ENCODE results near the gene NTM. TPM values are rescaled to one million over a fixed set of nuclear protein-coding genes. Genes with fewer than 3 reads are reported as not detected.

The NTM gene
- total RNA-seq, 1 donor from 2014 or later = 82.7 TPM

- Mint-ChIP-seq H3K4me1 (ENCODE audit: unreplicated experiment) (no peaks in the 10 kb centered on the region), H3K27me3 (ENCODE audit: unreplicated experiment) (peaks cover 8% of the 10 kb centered on the region), H3K27ac (ENCODE audit: unreplicated experiment) (no peak overlapping the region), H3K4me3 (ENCODE audit: unreplicated experiment) (no peak overlapping the region), H3K36me3 (ENCODE audit: unreplicated experiment) (no peaks in the 10 kb centered on the region), H3K9me3 (ENCODE audit: unreplicated experiment) (no peaks in the 10 kb centered on the region)
- TF ChIP-seq, protein P1, sequence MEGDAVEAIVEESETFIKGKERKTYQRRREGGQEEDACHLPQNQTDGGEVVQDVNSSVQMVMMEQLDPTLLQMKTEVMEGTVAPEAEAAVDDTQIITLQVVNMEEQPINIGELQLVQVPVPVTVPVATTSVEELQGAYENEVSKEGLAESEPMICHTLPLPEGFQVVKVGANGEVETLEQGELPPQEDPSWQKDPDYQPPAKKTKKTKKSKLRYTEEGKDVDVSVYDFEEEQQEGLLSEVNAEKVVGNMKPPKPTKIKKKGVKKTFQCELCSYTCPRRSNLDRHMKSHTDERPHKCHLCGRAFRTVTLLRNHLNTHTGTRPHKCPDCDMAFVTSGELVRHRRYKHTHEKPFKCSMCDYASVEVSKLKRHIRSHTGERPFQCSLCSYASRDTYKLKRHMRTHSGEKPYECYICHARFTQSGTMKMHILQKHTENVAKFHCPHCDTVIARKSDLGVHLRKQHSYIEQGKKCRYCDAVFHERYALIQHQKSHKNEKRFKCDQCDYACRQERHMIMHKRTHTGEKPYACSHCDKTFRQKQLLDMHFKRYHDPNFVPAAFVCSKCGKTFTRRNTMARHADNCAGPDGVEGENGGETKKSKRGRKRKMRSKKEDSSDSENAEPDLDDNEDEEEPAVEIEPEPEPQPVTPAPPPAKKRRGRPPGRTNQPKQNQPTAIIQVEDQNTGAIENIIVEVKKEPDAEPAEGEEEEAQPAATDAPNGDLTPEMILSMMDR (IDR thresholded peaks at IDR 0.05) = no peak
- DNase-seq (ENCODE audit: extremely low spot score, unreplicated experiment) = no peak
Observed at GRCh38 chr11:131373095-131373725, 2.8 kb downstream of the NTM start.

- DNase-seq (ENCODE audit: extremely low spot score, unreplicated experiment) = no peak
- TF ChIP-seq, protein P1 (IDR thresholded peaks at IDR 0.05) = no peak
- Mint-ChIP-seq H3K27ac (ENCODE audit: unreplicated experiment) (no peak overlapping the region), H3K4me3 (ENCODE audit: unreplicated experiment) (no peak overlapping the region), H3K4me1 (ENCODE audit: unreplicated experiment) (no peaks in the 10 kb centered on the region), H3K27me3 (ENCODE audit: unreplicated experiment) (peaks cover 8% of the 10 kb centered on the region), H3K9me3 (ENCODE audit: unreplicated experiment) (no peaks in the 10 kb centered on the region), H3K36me3 (ENCODE audit: unreplicated experiment) (no peaks in the 10 kb centered on the region)
Observed at GRCh38 chr11:131373756-131374155, 3.3 kb downstream of the NTM start.

DNA sequence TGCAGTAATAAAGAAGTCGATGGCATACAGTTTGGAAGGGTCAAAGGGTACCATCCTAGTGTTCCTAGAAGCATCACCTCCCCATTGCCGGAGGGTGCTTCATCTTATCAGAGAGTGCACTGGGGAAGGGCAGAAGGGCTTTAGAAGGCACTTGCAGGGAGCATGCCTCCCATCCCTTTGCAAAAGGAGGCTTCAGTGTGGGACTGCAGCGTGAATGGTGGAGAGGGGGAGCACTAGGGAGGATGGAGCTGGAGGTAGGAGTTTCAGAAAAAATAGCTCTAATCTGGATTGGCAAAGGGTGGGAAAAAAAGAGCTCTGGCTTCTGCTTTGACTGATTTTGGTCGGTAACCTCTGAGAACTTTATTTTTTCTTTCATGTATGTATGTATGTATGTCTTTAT lies 5.0 kb downstream of the NTM start:
- Mint-ChIP-seq H3K9me3 (ENCODE audit: unreplicated experiment) (no peaks in the 10 kb centered on the region), H3K36me3 (ENCODE audit: unreplicated experiment) (no peaks in the 10 kb centered on the region), H3K27ac (ENCODE audit: unreplicated experiment) (no peak overlapping the region), H3K27me3 (ENCODE audit: unreplicated experiment) (peaks cover 8% of the 10 kb centered on the region), H3K4me1 (ENCODE audit: unreplicated experiment) (no peaks in the 10 kb centered on the region), H3K4me3 (ENCODE audit: unreplicated experiment) (no peak overlapping the region)
- DNase-seq (ENCODE audit: extremely low spot score, unreplicated experiment) = no peak
- TF ChIP-seq, protein P1 (IDR thresholded peaks at IDR 0.05) = no peak

- TF ChIP-seq, protein P1 (IDR thresholded peaks at IDR 0.05) = no peak
- no peaks in the 10 kb centered on the region for H3K36me3 Mint-ChIP-seq (ENCODE audit: unreplicated experiment)
- H3K27ac Mint-ChIP-seq (ENCODE audit: unreplicated experiment) = no peak overlapping the region
- no peak for DNase-seq (ENCODE audit: extremely low spot score, unreplicated experiment)
- no peak overlapping the region for H3K4me3 Mint-ChIP-seq (ENCODE audit: unreplicated experiment)
- no peaks in the 10 kb centered on the region for H3K4me1 Mint-ChIP-seq (ENCODE audit: unreplicated experiment)
- H3K27me3 Mint-ChIP-seq (ENCODE audit: unreplicated experiment) = peaks cover 11% of the 10 kb centered on the region
- no peaks in the 10 kb centered on the region for H3K9me3 Mint-ChIP-seq (ENCODE audit: unreplicated experiment)
Observed at GRCh38 chr11:131375915-131376314, 5.5 kb downstream of the NTM start.

DNA sequence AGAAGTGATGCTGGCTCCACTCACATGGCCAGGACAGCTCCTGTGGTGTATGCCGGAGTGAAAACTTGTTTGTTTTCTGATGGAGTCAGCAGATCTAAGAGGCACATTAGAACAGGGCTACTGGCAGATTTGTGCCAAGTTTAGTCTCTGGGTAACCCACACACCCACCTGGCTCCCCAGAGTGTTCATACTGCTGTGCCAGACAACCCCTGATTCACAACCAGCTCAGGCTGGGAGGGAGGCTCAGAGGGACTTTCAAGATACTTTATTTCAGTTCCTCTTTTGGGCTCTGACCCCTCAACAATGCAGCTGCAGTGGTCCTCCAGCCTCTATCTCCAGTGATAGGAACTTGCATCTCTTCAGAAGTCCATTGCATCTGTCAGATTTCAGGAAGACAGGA lies 8.5 kb downstream of the NTM start:
- Mint-ChIP-seq H3K4me3 (ENCODE audit: unreplicated experiment) (no peak overlapping the region), H3K27ac (ENCODE audit: unreplicated experiment) (no peak overlapping the region), H3K9me3 (ENCODE audit: unreplicated experiment) (no peaks in the 10 kb centered on the region), H3K4me1 (ENCODE audit: unreplicated experiment) (no peaks in the 10 kb centered on the region), H3K36me3 (ENCODE audit: unreplicated experiment) (no peaks in the 10 kb centered on the region), H3K27me3 (ENCODE audit: unreplicated experiment) (peaks cover 21% of the 10 kb centered on the region)
- TF ChIP-seq, protein P1 (IDR thresholded peaks at IDR 0.05) = no peak
- no peak for DNase-seq (ENCODE audit: extremely low spot score, unreplicated experiment)

Data from osteocyte (in vitro differentiated cells).